Esophagus squamous epithelium (tissue), 5 donors: ENCODE data around the gene IRX4. TPM values are rescaled to one million over a fixed set of nuclear protein-coding genes. Genes with fewer than 3 reads are reported as not detected.

ENCODE experiments used
- DNase-seq: peaks from one replicate; lab custom pipeline; 2025; lab: John Stamatoyannopoulos, UW
- H3K27ac ChIP-seq, 4 donors: fragments of 200-600 bp; sonication (generic); one replicate each; pipeline ENCODE4 v1.5.1; 2016 to 2019; ENCODE audit warnings: mild to moderate bottlenecking in 1 of 4
- H3K27me3 ChIP-seq, 4 donors: fragments of 200-600 bp; sonication (generic); 1 replicate in 3 of 4; 2 replicates in 1 of 4; pipeline versions ENCODE4 v1.5.1 to v1.6.0; 2017 to 2021; ENCODE audit warnings: antibody characterized with exemption in 1 of 4
- H3K36me3 ChIP-seq, 3 donors: fragments of 200-600 bp; sonication (generic); one replicate each; pipeline ENCODE4 v1.5.1; 2016 to 2019
- H3K4me1 ChIP-seq, 3 donors: fragments of 200-600 bp; sonication (generic); one replicate each; pipeline ENCODE4 v1.5.1; 2017 to 2019
- H3K4me3 ChIP-seq, 4 donors: fragments of 200-600 bp; sonication (generic); 1 replicate in 3 of 4; 2 replicates in 1 of 4; pipeline ENCODE4 v1.5.1; 2016 to 2019; ENCODE audit warnings: mild to moderate bottlenecking in 2 of 4, moderate library complexity in 1 of 4
- H3K9me3 ChIP-seq, 3 donors: fragments of 200-600 bp; sonication (generic); one replicate each; pipeline ENCODE4 v1.5.1; 2016 to 2019
- CTCF ChIP-seq, 6 experiments: fragments of 450-650 bp in 4 of 6; fragments of 200-600 bp in 2 of 6; sonication (generic) in 2 of 6; IDR thresholded peaks; one replicate each; pipeline ENCODE4 v1.5.1; 2016 to 2019; ENCODE audit warnings: antibody characterized with exemption in 6 of 6, mild to moderate bottlenecking in 4 of 6, moderate library complexity in 4 of 6
- POLR2A ChIP-seq, 4 donors: fragments of 450-650 bp; IDR thresholded peaks; one replicate each; pipeline ENCODE4 v1.6.1; 2017; ENCODE audit warnings: antibody characterized with exemption in 4 of 4, mild to moderate bottlenecking in 4 of 4, moderate library complexity in 3 of 4
- WGBS, 2 donors: methylation state at CpG; one replicate each; pipeline ENCODE4 v1.1.5; 2018; 5-methylcytosine and 5-hydroxymethylcytosine counted together
- intact Hi-C: fragments of 100-400 bp; cut with DNase I; formaldehyde crosslinking; loops from one replicate; pipeline ENCODE4 v1.15.0; 2022
- total RNA-seq, 4 donors: library from RNA; depleted of rRNA; stranded (reverse); fragments of >200 nt; gene quantifications; one replicate each; pipeline ENCODE4 v1.1.0, GENCODE V29; 2016
- donor health status: DM: yes; HTN: yes; CAD: no.

The IRX4 gene
- total RNA-seq, 4 donors from 2014 or later, result 22.1 to 36.2 (median 29.1) TPM

DNA sequence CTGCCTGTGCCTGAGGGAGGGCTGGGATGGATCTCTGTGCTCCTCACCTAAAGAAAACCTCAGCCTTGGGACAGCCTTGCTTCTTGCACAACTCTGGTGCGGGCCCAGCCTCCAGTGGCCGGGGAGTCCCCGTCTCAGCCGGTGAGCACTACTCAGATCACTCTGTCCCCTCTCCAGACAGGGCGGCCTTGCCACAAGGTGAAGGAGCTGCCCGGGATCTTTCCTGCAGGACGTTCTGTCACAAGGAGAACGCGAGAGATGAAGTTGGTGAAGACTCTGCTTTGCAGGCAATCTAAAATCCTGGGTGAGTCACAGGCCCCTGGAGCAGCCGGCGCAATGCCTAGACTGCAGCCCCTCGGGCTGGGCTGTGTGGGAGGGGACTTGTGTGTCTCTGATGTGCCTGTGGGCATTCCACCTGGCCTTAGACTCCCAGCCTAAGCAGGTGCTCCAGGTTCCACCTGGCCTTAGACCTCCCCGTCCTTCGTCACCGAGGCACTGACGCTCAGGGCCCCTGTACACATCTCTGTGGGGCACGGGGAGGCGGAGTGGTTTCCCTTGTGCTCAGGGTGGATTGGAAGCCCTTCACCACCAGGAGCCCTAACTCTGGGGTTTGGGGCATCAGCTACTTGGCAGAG lies 15.2 kb upstream of the IRX4 start:
- Histone ChIP-seq H3K4me1 (no peaks in the 10 kb centered on the region), H3K4me3 (no peak overlapping the region), H3K9me3 (no peaks in the 10 kb centered on the region), H3K27me3 (peaks cover 0 to 60% (median 0%) of the 10 kb centered on the region in 4 donors), H3K27ac (no peak overlapping the region), H3K36me3 (no peaks in the 10 kb centered on the region)
- no peak for TF ChIP-seq POLR2A (IDR thresholded peaks at IDR 0.05)
- TF ChIP-seq CTCF (IDR thresholded peaks at IDR 0.05), result no peak
- DNase-seq, result no peak
- 84% methylated on average over 11 of the region's 18 CpGs; no CpG with 5 or more reads in 1 of the 2 donors for WGBS, 2 donors
- intact Hi-C loops, result no loop called here

- Histone ChIP-seq H3K9me3 (no peaks in the 10 kb centered on the region), H3K4me1 (no peaks in the 10 kb centered on the region), H3K4me3 (no peak overlapping the region), H3K27ac (no peak overlapping the region), H3K36me3 (no peaks in the 10 kb centered on the region), H3K27me3 (peaks cover 0 to 65% (median 0%) of the 10 kb centered on the region in 4 donors)
- intact Hi-C loops, result no loop called here
- DNase-seq, result no peak
- WGBS, 2 donors, result 59 to 75% methylated on average over 3 to 5 of the region's 11 CpGs
- TF ChIP-seq POLR2A (IDR thresholded peaks at IDR 0.05) (no peak), CTCF (IDR thresholded peaks at IDR 0.05) (no peak)
Observed at GRCh38 chr5:1897386-1897785, 14.7 kb upstream of the IRX4 start.

GRCh38 chr5:1896602-1897376 lies 14.1 kb upstream of the IRX4 start:
- TF ChIP-seq CTCF (IDR thresholded peaks at IDR 0.05) (no peak), POLR2A (IDR thresholded peaks at IDR 0.05) (no peak)
- 61 to 69% methylated on average over 14 to 15 of the region's 21 CpGs for WGBS, 2 donors
- H3K27ac ChIP-seq, result no peak overlapping the region
- intact Hi-C loops, result no loop called here
- DNase-seq, result no peak
- no peaks in the 10 kb centered on the region for H3K36me3 ChIP-seq
- H3K4me1 ChIP-seq, result no peaks in the 10 kb centered on the region
- no peaks in the 10 kb centered on the region for H3K9me3 ChIP-seq
- no peak overlapping the region for H3K4me3 ChIP-seq
- peaks cover 0 to 65% (median 0%) of the 10 kb centered on the region in 4 donors for H3K27me3 ChIP-seq

DNA sequence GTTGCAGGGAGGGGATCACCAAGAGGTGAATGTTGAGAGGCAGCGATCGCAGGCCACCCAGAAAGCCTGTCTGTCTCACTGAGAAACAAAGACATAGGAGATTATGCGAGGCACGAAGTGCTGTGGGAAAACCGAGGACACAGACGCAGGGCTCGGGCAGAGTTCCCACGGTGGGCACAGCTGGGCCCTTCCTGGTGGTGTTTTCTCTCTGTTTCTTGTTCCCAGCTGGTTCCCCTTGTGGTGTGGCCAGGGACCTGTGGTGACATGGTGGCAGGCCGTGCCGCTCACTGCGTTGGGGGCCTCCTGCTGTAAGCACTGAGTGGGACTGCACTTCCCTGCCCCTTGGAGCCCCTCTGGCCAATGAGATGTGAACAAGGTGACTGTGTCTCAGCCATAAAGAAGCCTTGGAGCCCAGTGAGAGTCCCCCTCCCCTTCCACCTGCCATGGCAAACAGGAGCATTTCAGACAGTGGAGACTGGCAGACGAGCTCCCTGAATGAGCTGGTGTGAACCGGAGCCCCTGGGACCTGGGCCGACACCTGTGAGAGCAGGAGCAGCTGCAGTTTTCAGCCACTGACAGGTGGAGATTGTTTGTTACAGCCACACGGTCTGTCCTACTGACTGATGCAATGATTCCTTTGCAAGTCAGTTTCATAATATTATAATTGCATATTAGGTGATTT lies 13.2 kb upstream of the IRX4 start:
- H3K36me3 ChIP-seq, result no peaks in the 10 kb centered on the region
- TF ChIP-seq POLR2A (IDR thresholded peaks at IDR 0.05) (no peak), CTCF (IDR thresholded peaks at IDR 0.05) (no peak)
- H3K9me3 ChIP-seq, result no peaks in the 10 kb centered on the region
- no peak overlapping the region for H3K4me3 ChIP-seq
- H3K27ac ChIP-seq, result no peak overlapping the region
- DNase-seq, result no peak
- H3K4me1 ChIP-seq, result no peaks in the 10 kb centered on the region
- intact Hi-C loops, result no loop called here
- WGBS, 2 donors, result 77 to 91% methylated on average over 13 of the region's 15 CpGs
- H3K27me3 ChIP-seq, result peaks cover 0 to 69% (median 0%) of the 10 kb centered on the region in 4 donors

GRCh38 chr5:1894243-1894642 lies 11.5 kb upstream of the IRX4 start:
- intact Hi-C loops, result no loop called here
- no peak for DNase-seq
- Histone ChIP-seq H3K27me3 (peaks cover 0 to 81% (median 0%) of the 10 kb centered on the region in 4 donors), H3K27ac (no peak overlapping the region), H3K9me3 (no peaks in the 10 kb centered on the region), H3K36me3 (no peaks in the 10 kb centered on the region), H3K4me1 (peaks cover 0 to 16% (median 4%) of the 10 kb centered on the region in 3 donors), H3K4me3 (no peak overlapping the region)
- TF ChIP-seq CTCF (IDR thresholded peaks at IDR 0.05) (no peak), POLR2A (IDR thresholded peaks at IDR 0.05) (no peak)
- 75 to 80% methylated on average over 7 to 8 of the region's 8 CpGs for WGBS, 2 donors
